SW 1271 (cell line): ENCODE results near the gene LHX6.

Experiments
- DNase-seq, 2 experiments: peaks; one replicate each; lab custom pipeline; 2025; lab: John Stamatoyannopoulos, UW

LHX6 gene

GRCh38 chr9:122234022-122234748 is 5.4 kb upstream of the LHX6 start:
- no peak for DNase-seq

GRCh38 chr9:122232796-122233306 is 4.1 kb upstream of the LHX6 start:
- no peak for DNase-seq

DNA sequence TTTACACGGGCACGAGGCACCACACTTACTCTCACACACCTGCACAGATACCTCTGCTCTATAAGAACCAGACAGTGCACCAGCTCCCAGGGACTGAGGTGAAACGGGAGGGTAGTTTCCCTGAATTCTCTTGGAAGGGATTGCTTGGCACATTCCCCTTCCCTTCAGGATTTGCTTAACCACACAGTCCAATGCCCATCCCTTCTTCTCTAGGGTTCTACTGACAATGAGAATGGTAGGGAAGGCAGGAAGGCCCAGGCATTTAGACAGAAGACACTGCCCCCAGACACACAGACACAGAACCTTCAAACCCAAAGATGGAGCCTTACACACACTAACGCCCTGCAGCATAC is 704 bp upstream of the LHX6 start:
- DNase-seq = no peak

DNA sequence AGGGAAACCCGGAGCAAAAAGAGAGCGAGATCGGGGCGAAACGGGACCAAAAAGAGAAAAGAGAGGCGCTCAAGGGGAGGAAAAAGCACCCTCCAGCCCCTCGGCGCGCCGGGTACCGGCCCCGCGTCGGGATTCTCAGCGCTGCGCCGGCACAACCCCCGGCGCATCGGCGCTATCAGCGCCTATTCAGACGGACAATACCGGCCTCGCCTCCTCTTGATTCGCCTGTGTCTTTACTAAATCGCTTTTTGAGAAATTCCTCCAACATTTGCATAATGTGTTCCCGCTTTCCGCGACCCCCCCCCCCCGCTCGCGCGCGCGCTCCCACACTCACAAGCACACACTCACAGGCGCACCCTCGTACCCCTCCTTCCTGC is 578 bp downstream of the LHX6 start:
- DNase-seq = no peak

DNA sequence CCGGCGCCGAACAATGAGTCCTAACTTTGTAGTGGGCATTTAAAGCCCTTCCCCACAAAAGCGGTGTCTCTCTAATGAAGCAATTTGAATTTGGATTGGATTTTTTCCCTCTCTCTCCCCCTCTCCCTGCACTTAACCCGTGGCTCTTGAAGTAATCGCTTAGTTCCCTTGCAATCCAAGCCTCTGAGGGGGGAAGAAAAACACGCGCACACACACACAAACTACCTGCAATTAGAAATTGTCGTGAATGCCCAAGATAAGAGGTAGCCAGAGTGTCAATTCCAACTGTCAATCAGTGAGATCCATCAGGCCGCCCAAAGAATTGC is 1.2 kb downstream of the LHX6 start:
- DNase-seq = no peak

- no peak for DNase-seq
Measured at GRCh38 chr9:122226758-122227574, 1.8 kb downstream of the LHX6 start.

- no peak for DNase-seq
Measured at GRCh38 chr9:122226142-122226757, 2.5 kb downstream of the LHX6 start.

GRCh38 chr9:122225312-122226141 is 3.2 kb downstream of the LHX6 start:
- DNase-seq = no peak

DNA sequence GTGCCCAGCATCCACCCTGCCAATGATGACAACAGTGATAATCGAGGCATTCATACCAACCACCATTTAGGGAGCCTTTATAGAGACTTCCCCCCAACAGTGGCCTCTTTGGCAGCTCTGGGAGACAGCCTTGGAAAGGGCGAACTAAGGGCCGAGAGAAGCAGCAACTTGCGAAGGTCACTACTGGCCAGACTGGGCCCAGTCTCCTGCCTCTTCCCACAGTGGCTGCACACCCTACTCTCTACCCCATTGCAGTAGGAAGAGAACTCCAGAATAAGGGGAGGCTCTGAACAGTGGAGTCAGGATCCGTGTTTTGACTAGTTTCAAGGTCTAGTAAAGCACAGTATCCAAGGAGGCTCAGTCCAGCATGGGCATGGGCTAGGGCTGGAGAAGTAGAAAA is 5.3 kb downstream of the LHX6 start:
- no peak for DNase-seq

DNA sequence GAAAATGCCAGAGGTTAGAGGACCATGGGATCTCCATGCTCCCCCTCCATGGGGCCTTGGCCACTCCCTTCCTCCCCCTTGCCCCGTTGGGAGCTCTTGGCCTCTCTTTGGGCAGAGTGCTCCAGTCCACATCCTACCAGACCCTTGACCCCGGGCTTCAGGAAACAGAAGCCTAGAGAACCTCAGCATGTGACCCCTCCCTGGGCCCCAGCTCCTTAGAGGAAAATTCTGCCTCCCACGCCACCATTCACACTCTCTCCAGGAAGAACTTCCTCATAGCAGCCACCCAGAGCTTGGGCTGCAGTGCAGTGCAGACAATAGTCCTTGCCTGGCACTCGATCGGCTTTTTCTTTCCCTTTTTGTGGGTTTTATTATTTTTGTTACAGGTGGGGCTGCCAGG is 6.0 kb downstream of the LHX6 start:
- DNase-seq = no peak

DNA sequence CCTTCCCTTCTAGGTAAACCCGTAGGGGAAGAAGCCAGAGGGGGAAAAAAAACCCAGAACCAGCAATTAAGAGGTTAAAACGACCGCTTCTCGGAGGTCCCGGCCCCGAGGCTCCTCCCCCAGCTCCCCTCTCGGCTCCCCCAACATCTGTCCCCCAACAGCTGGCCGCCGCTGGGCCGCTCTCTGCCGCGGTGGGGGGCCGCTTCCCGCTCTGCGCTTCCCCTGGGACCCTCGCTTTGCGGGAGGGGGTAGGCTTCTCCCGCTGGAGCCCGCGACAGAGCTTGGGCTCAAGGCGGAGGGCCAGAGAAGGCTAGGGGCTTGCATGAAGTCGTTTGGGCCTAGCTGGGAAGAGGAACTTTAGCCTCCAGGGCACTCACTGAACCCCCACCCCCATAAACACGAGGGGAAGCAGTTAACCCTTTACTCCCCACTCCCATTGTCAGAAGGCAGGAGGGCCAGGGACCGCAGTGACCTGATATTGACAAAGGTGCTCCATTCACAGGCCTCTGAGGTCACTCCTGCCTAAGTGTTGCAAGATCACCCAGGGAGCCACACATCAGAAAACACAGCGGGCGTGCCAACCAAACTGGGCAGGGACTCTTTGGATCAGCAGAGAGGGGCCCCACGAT is 7.5 kb downstream of the LHX6 start:
- DNase-seq = no peak

GRCh38 chr9:122220673-122221182 is 8.0 kb downstream of the LHX6 start:
- DNase-seq = no peak

- no peak for DNase-seq
Measured at GRCh38 chr9:122219856-122220672, 8.7 kb downstream of the LHX6 start.

DNA sequence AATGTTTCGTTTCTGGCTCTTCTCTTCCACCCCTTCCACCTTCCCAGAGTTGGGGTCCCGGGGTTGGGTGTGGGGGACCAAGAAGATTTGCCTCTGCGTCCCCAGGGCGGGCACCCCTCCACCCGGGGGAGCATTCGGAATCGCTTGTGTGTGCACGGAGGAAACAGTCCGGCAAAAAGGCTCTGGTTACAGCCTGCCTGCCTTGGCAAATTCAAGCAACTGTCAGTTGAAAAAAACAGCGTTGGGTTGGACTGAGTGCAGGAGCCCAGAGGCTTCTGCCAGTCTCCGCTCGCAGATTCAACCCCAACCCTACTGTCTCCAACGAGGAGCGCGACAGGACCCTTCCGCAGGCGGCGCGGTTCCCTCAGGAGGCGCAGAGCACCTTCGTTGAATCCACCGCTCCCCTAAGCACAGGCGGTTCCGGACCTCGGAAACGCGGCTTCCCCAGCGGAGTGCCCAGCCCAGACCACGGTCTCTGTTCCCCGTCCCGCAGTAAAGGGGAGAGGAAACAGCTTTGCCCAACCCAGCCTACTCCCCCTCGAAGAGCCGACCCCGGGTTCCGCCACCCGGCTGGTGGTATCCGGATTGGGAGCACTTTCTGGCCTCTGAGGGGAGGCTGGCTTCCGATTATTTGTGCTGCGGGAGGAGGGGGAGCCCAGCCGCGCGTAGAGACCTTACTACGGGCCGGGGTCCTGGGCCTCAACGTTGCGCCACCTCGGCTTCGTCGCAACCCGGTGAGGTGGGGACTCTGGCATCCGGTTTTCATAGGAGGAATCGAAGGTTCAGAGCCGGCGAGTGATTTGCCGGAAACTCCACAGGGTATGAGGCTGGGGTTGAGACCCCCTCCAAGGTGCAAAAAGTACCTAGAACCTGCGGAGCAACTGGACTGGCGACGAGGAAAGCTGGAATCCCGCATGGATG is 9.6 kb downstream of the LHX6 start:
- DNase-seq = no peak

DNA sequence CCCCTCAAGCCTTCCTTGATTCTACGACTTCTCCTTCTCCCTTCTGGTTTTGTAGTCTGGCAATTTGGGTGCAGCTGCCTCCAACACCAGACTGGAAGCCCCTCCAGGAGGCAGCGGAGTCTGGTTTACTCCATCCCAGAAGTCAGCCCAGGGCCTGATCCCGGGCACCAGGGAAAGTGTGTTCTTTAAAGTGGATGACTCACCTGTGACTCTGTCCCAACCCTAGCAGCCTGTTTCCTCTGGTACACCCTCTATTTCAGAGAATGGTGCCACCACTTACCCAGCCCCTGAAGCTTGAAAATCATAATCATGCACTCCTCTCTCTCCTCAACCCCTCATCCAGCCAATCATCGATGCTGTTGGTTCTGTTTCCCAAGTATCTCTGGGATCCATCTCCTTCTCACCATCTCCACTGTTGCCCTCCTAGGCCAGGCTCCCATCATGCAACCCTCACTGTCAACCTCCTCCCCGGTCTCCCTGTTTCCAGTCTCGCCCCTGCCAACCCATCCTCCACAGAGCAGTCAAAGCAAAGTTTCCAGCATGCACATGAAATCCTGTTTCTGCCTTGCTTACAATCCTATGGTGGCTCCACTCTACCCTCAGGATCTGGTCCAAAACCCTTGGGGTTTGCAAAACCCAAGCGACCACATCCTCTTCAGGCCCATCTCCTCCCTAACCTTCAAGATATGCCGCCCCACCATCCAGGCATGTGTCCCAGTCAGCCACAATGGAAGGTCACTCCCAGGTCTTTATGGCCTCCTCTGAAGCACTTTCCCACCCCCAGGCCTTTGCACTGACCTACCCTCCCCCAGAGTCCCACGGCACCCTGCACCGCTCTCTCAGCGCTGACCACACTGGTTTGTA is 10.5 kb downstream of the LHX6 start:
- DNase-seq = no peak

DNA sequence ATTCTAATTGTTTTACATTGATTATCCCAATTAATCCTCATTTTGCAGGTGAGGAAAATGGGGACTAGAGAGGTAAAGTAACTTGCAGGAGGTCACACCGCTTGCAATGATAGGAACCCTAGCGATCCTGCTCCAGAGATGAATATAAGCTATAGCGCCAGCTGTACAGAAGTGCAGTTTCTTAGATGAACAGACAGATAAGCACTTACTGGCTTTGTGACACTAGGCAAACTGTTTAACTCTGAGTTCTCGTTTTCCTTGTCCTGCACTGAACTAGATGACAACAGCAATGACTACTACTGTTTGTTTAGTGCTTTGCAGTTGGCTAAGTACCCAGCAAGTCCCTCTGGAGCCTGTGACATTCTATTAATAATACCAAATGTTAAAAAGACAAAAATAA is 11.1 kb downstream of the LHX6 start:
- DNase-seq = no peak

GRCh38 chr9:122216798-122217418 is 11.8 kb downstream of the LHX6 start:
- no peak for DNase-seq

DNA sequence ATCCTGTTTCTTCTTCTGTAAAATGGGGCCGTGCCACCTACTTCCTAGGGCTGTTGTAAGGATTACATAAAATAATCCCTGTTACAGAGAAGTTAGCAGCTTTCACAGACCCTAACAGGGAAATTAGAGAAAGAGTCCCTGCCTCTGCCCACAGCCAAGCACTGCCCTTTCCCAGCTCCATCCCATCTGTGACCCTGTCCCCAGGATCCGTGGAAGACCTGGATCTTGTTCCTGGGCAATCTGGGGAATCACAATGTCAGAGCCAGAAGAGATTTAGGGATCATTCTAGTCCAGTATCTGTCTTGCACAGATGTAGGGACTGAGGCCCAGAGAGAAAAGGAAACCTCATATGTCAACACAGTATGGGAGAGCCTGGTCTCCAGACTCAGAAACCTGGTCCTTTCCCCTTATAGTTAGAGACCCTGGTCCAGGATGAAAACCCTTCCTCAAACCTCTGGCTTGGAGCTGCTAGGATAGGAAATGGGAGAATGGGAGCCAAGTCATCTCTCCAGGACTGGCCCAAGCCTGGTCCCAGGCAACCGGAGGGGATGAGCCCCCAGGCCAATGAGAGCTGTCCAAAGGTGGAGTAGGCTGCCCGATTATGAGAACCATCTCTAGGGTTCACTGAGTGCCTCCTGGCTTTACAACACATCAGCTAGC is 12.5 kb downstream of the LHX6 start:
- no peak for DNase-seq
